GM18526 (cell line): ENCODE data around the gene ALB.

Experiments used
- POLR2A ChIP-seq: IDR thresholded peaks from 3 replicates; pipeline ENCODE4 v1.6.1; 2011; ENCODE audit not compliant: insufficient read length; ENCODE audit errors: extremely low read depth

Gene ALB

GRCh38 chr4:73438582-73439215 lies 34.6 kb downstream of the ALB start:
- no peak for TF ChIP-seq POLR2A

- no peak for TF ChIP-seq POLR2A
Observed at GRCh38 chr4:73439445-73439844, 35.4 kb downstream of the ALB start.

- TF ChIP-seq POLR2A, result no peak
Observed at GRCh38 chr4:73439991-73440390, 35.9 kb downstream of the ALB start.

- no peak for TF ChIP-seq POLR2A
Observed at GRCh38 chr4:73440653-73441052, 36.6 kb downstream of the ALB start.

- no peak for TF ChIP-seq POLR2A
Observed at GRCh38 chr4:73442275-73442674, 38.2 kb downstream of the ALB start.

GRCh38 chr4:73443224-73443623 lies 39.1 kb downstream of the ALB start:
- TF ChIP-seq POLR2A, result no peak

GRCh38 chr4:73445383-73446335 lies 41.6 kb downstream of the ALB start:
- no peak for TF ChIP-seq POLR2A

- no peak for TF ChIP-seq POLR2A
Observed at GRCh38 chr4:73446336-73446938, 42.4 kb downstream of the ALB start.

- TF ChIP-seq POLR2A, result no peak
Observed at GRCh38 chr4:73447671-73448070, 43.6 kb downstream of the ALB start.

- TF ChIP-seq POLR2A, result no peak
Observed at GRCh38 chr4:73448448-73449203, 44.5 kb downstream of the ALB start.

GRCh38 chr4:73450398-73451004 lies 46.4 kb downstream of the ALB start:
- TF ChIP-seq POLR2A, result no peak

GRCh38 chr4:73451404-73451803 lies 47.3 kb downstream of the ALB start:
- no peak for TF ChIP-seq POLR2A

GRCh38 chr4:73451981-73452747 lies 48.1 kb downstream of the ALB start:
- no peak for TF ChIP-seq POLR2A

- TF ChIP-seq POLR2A, result no peak
Observed at GRCh38 chr4:73452953-73453700, 49.0 kb downstream of the ALB start.

- TF ChIP-seq POLR2A, result no peak
Observed at GRCh38 chr4:73453701-73454005, 49.6 kb downstream of the ALB start.
